Esophagus (tissue), 2 donors: Measurements from ENCODE around the gene TGFA. TPM values are rescaled to one million over a fixed set of nuclear protein-coding genes. Genes with fewer than 3 reads are reported as not detected.

Source experiments
- H3K27ac ChIP-seq, 2 donors: one replicate each; pipeline ENCODE4 v1.5.1; 2013; ENCODE audit warnings: low read depth in 2 of 2, mild to moderate bottlenecking in 2 of 2, inconsistent platforms in 1 of 2, low read length in 1 of 2, moderate library complexity in 1 of 2
- H3K27me3 ChIP-seq, 2 donors: one replicate each; pipeline ENCODE4 v1.6.1; 2013; ENCODE audit warnings: low read length in 2 of 2, control low read depth in 1 of 2, mild to moderate bottlenecking in 1 of 2; ENCODE audit not compliant: insufficient read depth in 2 of 2, control insufficient read depth in 1 of 2
- H3K36me3 ChIP-seq, 2 donors: one replicate each; pipeline ENCODE4 v1.6.1; 2013; ENCODE audit warnings: low read length in 1 of 2; ENCODE audit not compliant: control insufficient read depth in 2 of 2, insufficient read depth in 2 of 2
- H3K4me1 ChIP-seq, 2 donors: one replicate each; pipeline ENCODE4 v1.6.1; 2013; ENCODE audit warnings: low read length in 1 of 2; ENCODE audit not compliant: control insufficient read depth in 2 of 2, insufficient read depth in 2 of 2
- H3K4me3 ChIP-seq, 2 donors: one replicate each; pipeline ENCODE4 v1.5.1; 2013; ENCODE audit warnings: low read length in 2 of 2, mild to moderate bottlenecking in 2 of 2, low read depth in 1 of 2, moderate library complexity in 1 of 2
- H3K9me3 ChIP-seq, 2 donors: one replicate each; pipeline ENCODE4 v1.6.1; 2013; ENCODE audit warnings: mild to moderate bottlenecking in 2 of 2, low read depth in 1 of 2, low read length in 1 of 2, moderate library complexity in 1 of 2; ENCODE audit not compliant: control insufficient read depth in 2 of 2, insufficient read depth in 1 of 2
- WGBS, 2 donors: extraction: QIAGEN DNeasy Blood & Tissue Kit; methylation state at CpG; one replicate each; pipeline ENCODE4 v1.1.7; 2013; 5-methylcytosine and 5-hydroxymethylcytosine counted together
- polyA plus RNA-seq, 2 donors: library from polyadenylated mRNA; stranded (reverse); fragments of 200-250 nt; gene quantifications; one replicate each; pipeline ENCODE4 v1.2.3, GENCODE V29; 2013
- donor health status: healthy with polysubstance abuse.
- donor health status: Bipolar disorder and iron deficiency.

The TGFA gene
- 10 to 100 TPM; 16.3 to 24.7 TPM for polyA plus RNA-seq

DNA sequence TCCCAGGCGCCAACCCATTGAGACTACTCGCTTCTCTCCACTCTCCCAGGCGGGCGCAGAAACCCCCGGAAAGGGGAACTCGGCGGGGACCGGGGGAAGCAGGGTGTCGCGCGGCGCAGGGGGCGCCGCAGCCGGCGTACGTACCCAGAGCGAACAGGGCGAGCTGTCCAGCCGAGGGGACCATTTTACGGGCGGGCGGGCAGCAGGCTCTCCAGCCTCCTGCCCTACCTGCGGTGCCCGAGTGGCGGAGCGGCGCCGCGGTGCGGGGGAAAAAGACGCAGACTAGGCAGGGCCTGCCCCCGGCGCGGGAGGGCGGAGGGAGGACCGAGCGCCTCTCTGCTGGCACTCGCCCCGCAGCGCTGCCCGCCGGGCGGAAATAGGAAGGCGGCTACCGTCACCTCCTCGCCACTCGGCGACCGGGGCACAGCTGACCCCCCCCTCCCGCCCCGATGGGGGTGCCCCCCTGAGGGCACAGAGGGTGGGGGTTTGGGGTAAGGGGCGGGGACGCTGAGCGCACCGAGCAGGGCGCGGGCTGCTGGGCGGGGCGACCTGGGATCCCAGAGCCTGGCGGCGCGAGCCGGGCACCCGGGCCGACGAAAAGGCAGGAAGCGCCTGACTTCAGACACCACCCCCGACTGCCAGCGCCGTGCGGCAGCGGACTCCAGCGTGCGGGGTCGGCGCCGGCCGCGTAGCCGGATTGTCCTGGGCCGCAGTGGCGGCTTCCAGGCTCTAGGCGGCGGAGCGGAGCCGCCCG lies at the start of gene TGFA:
TGFA (minus strand) TSS at position 243 of the 754 bp plus-strand sequence; CDS start at position 184, 59 bp downstream.
- 0 to 1% methylated on average over 64 to 88 of the region's 88 CpGs for WGBS, 2 donors
- Histone ChIP-seq H3K27me3 (no peaks in the 10 kb centered on the region), H3K9me3 (peaks cover 0 to 2% of the 10 kb centered on the region in 2 donors), H3K4me1 (peaks cover 2 to 7% of the 10 kb centered on the region in 2 donors), H3K27ac (peak within 1 kb of the TSS; percentile 92 to 94), H3K36me3 (no peaks in the 10 kb centered on the region), H3K4me3 (peak within 1 kb of the TSS; percentile 57 to 74)

DNA sequence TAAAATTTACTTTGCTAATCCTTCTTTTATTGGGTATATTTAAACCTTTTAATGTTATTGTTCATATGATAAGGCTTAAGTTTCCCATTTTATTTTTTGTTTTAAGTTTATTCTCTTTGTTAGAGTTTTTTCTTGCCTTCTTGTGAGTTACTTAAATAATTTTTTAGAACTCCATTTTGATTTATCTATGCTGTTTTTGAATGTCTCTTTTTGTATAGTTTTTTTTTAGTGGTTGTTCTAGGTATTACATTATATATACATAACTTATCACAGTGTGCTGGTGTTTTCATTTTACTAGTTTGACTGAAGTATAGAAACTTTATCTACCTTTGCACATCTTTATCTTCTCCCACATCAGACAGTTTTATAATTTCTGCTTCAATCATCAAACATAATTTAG lies 49.4 kb upstream of the TGFA start:
- Histone ChIP-seq H3K27ac (no peak overlapping the region), H3K4me3 (no peak overlapping the region), H3K4me1 (peaks cover 0 to 4% of the 10 kb centered on the region in 2 donors), H3K36me3 (no peaks in the 10 kb centered on the region), H3K27me3 (no peaks in the 10 kb centered on the region), H3K9me3 (no peaks in the 10 kb centered on the region)

DNA sequence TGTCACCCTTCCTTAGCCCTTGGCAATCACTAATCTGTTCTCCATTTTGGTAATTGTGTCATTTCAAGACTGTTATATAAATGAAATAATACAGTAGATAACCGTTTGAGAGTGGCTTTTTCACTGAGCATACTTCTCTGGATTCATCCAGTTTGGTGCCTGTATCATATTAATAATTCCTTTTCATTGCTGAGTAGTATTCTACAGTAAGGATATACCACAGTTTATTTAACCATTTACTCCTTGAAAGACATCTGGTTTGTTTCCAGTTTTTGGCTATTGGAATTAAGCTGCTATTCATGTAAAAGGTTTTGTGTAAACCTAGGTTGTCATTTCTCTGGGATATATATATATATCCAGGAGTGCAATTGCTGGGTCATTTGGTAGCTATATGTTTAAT lies 44.6 kb upstream of the TGFA start:
- Histone ChIP-seq H3K9me3 (peaks cover 0 to 2% of the 10 kb centered on the region in 2 donors), H3K36me3 (no peaks in the 10 kb centered on the region), H3K27ac (no peak overlapping the region), H3K4me1 (peaks cover 0 to 4% of the 10 kb centered on the region in 2 donors), H3K4me3 (no peak overlapping the region), H3K27me3 (no peaks in the 10 kb centered on the region)
- 49 to 71% methylated on average over 1 of the region's 1 CpG for WGBS, 2 donors

DNA sequence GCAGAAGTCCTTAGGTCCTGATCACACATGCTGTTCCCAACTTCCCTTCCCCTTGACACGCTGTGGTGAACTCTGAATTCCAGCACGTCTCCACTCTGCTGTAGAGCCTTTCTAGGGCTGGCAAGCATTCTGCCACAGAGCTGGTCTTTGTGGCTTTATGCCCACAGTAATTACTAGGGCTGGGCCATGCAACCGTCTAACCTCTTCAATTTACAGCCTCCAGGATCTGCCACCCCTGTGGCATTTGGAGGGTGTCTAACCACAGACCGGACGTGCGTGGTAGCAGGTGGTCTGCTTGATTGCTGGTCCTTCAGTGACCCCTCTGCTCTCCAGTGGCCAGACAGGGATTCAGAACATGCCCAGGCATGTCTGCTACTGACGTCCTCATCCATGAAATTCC lies 43.1 kb upstream of the TGFA start:
- peaks cover 0 to 2% of the 10 kb centered on the region in 2 donors for H3K9me3 ChIP-seq
- no peaks in the 10 kb centered on the region for H3K27me3 ChIP-seq
- no peak overlapping the region for H3K4me3 ChIP-seq
- peaks cover 0 to 4% of the 10 kb centered on the region in 2 donors for H3K4me1 ChIP-seq
- H3K27ac ChIP-seq = peak overlapping the region; percentile 53 to 87
- no peaks in the 10 kb centered on the region for H3K36me3 ChIP-seq
- WGBS, 2 donors = 37 to 46% methylated on average over 7 of the region's 7 CpGs

DNA sequence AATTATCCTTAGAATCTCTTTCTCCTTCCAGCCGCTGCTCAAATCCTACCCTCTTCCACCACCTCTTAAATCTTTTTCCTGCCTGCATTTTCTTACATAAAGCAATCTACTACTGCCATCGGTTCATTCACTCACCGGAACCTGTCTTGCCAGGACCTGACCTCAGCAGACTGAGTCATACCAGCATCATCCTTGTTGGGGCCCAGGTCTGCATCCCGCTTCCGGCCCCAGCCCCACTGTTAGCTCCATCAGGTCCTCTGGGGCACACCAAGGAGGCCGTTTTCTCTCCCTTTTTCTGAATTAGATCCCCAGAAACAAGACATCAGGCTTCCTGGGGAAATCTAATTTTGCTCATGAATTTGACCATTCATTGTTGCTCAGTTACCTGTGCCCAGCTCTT lies 42.7 kb upstream of the TGFA start:
- Histone ChIP-seq H3K27ac (peak overlapping the region; percentile 53 to 87), H3K4me3 (no peak overlapping the region), H3K4me1 (peaks cover 0 to 4% of the 10 kb centered on the region in 2 donors), H3K27me3 (no peaks in the 10 kb centered on the region), H3K9me3 (peaks cover 0 to 2% of the 10 kb centered on the region in 2 donors), H3K36me3 (no peaks in the 10 kb centered on the region)
- WGBS, 2 donors = 48 to 62% methylated on average over 6 of the region's 6 CpGs

DNA sequence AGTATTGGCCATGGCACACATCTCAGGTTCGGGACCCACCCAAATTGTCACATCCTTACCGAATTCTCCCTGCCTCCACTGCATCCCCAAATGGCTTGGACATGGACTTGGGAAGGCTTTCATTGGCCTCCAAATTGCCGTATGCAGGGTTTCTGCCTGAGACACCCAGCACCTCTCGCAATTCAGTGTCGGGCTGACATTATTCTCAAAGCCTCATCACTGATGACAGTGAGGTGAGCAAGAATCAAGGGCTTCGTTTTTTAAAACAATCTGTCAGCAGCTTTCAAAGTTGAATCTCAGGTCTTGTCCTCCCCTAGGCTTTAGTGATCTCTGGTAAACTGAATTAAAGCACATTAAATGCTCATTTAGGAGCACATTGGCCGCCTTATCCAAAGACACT lies 29.5 kb upstream of the TGFA start:
- Histone ChIP-seq H3K4me1 (no peaks in the 10 kb centered on the region), H3K36me3 (no peaks in the 10 kb centered on the region), H3K4me3 (no peak overlapping the region), H3K27ac (no peak overlapping the region), H3K9me3 (no peaks in the 10 kb centered on the region), H3K27me3 (no peaks in the 10 kb centered on the region)
- WGBS, 2 donors = 88 to 92% methylated on average over 7 of the region's 7 CpGs

DNA sequence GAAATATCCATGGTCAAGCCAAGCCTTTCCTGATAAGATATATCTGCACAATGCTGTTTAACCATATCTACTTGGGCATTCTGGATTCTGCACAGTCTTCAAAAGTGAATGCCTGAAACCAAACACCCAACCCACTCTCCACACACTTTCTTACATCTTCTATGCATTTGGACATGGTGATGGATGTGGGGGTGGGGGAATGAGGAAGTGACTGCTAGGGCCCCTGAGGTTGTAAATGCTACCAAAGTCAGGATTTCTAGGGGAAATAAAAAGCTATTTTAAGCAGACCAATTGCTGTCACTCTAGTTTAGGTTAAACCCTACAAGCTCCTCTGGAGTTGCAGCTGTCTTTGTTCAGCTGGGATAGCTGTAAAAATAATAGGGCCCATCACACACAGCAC lies 26.7 kb upstream of the TGFA start:
- Histone ChIP-seq H3K27ac (no peak overlapping the region), H3K27me3 (no peaks in the 10 kb centered on the region), H3K4me1 (no peaks in the 10 kb centered on the region), H3K36me3 (no peaks in the 10 kb centered on the region), H3K4me3 (no peak overlapping the region), H3K9me3 (no peaks in the 10 kb centered on the region)

DNA sequence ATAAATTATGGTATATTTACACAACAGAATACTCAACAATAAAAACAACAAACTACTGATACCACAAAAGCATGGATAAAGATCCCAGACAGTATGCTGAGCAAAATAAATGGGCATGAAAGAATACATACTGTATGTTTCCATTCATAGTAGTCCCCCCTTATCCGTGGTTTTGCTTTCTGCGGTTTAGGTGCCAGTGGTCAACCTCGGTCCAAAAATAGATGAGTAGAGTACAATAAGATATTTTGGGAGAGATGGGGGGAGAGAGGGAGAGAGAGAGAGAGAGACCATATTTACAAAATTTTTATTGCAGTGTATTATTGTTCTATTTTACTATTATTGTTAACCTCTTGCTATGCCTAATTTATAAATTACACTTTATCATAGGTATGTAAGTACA lies 21.0 kb upstream of the TGFA start:
- Histone ChIP-seq H3K27ac (no peak overlapping the region), H3K4me1 (peaks cover 0 to 5% of the 10 kb centered on the region in 2 donors), H3K36me3 (no peaks in the 10 kb centered on the region), H3K9me3 (no peaks in the 10 kb centered on the region), H3K27me3 (no peaks in the 10 kb centered on the region), H3K4me3 (no peak overlapping the region)
- 73 to 86% methylated on average over 3 of the region's 3 CpGs for WGBS, 2 donors

DNA sequence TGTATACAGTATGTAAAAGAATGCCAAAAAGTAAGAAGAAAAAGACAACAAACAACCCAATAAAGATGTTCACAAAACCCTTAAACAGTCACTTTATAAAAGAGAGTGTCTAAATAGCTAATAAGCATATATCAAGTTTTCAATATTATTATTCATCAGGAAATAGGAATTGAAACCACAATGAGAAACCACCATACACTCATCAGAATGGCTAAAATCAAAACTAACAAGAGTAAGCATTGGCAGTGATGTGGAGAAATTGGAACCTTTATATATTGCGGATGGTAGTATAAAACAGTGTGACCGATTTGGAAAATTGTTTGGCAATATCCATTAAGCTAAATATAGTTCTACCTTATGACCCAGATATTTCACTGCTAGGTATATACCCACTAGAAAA lies 20.5 kb upstream of the TGFA start:
- WGBS, 2 donors = 85 to 88% methylated on average over 2 of the region's 2 CpGs
- H3K4me3 ChIP-seq = no peak overlapping the region

DNA sequence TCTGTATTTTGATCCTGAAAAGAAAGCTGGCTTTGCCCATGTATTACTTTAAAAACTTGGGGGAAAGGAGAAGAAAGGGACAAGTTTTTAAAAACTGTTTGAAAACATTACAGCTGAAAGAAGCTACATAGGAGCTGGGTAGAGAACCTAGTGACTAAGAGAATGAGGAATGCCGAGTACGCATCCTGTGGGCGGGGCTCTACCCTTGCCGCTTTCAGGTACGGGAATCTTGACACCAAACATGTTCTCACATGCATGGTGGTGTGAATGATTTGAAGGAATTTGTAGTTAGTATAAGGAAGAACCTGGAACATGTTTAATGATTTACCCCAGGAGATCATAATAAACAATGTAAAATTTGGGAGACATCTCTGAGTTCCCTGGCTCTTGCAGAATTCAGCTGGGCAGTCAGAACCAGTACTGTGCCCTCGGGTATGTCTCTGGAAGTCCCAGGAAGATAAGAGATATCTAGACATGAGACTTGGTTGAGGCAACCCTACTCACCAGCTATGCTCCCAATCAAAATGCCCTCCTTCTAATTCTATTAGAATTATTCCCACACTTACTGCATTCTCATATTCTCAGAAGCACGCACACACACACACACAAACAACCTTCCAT lies 16.5 kb upstream of the TGFA start:
- no peaks in the 10 kb centered on the region for H3K9me3 ChIP-seq
- 40 to 50% methylated on average over 7 of the region's 7 CpGs for WGBS, 2 donors
- H3K4me1 ChIP-seq = peaks cover 0 to 5% of the 10 kb centered on the region in 2 donors
- no peak overlapping the region for H3K4me3 ChIP-seq
- H3K36me3 ChIP-seq = no peaks in the 10 kb centered on the region
- H3K27ac ChIP-seq = peak overlapping the region; percentile 74 to 77
- no peaks in the 10 kb centered on the region for H3K27me3 ChIP-seq

More for the DNA sequence above, 20.5 kb upstream of the TGFA start:
- Histone ChIP-seq H3K27ac (no peak overlapping the region), H3K4me1 (peaks cover 0 to 5% of the 10 kb centered on the region in 2 donors), H3K27me3 (no peaks in the 10 kb centered on the region), H3K36me3 (no peaks in the 10 kb centered on the region), H3K9me3 (no peaks in the 10 kb centered on the region)
